Choroid plexus epithelial cell (primary cell): ENCODE data around the gene CHCHD6.

Experiments used
- DNase-seq: peaks from one replicate; pipeline ENCODE4 v3.0.0-alpha.2; 2010; ENCODE audit warnings: low read depth
- H3K4me3 ChIP-seq: 2 replicates; pipeline ENCODE4 v1.5.1; 2011; ENCODE audit warnings: low read depth, mild to moderate bottlenecking, control low read depth, low read length, moderate library complexity
- CTCF ChIP-seq: conservative IDR thresholded peaks from 2 replicates; pipeline ENCODE4 v1.5.1; 2011; ENCODE audit warnings: low read depth, mild to moderate bottlenecking, control low read depth, inconsistent platforms, low read length, moderate library complexity

The CHCHD6 gene

GRCh38 chr3:126925411-126926171 lies 221.6 kb downstream of the CHCHD6 start:
- DNase-seq = no peak
- no peak overlapping the region for H3K4me3 ChIP-seq
- TF ChIP-seq CTCF = no peak

- DNase-seq = peak; percentile 86
- peak; percentile 59 for TF ChIP-seq CTCF
- no peak overlapping the region for H3K4me3 ChIP-seq
Measured at GRCh38 chr3:126926684-126927400, 222.8 kb downstream of the CHCHD6 start.

- no peak overlapping the region for H3K4me3 ChIP-seq
- no peak for DNase-seq
- TF ChIP-seq CTCF = no peak
Measured at GRCh38 chr3:126927401-126927750, 223.3 kb downstream of the CHCHD6 start.

GRCh38 chr3:126927846-126928245 lies 223.8 kb downstream of the CHCHD6 start:
- peak; percentile 27 for TF ChIP-seq CTCF
- peak; percentile 54 for DNase-seq
- H3K4me3 ChIP-seq = no peak overlapping the region

GRCh38 chr3:126928921-126929474 lies 225.0 kb downstream of the CHCHD6 start:
- no peak for DNase-seq
- H3K4me3 ChIP-seq = no peak overlapping the region
- TF ChIP-seq CTCF = no peak

- no peak for TF ChIP-seq CTCF
- no peak for DNase-seq
- no peak overlapping the region for H3K4me3 ChIP-seq
Measured at GRCh38 chr3:126930936-126931600, 227.0 kb downstream of the CHCHD6 start.
